ENCODE data around the gene DGKQ.

DGKQ gene

GRCh38 chr4:965048-965765 lies 8.2 kb downstream of the DGKQ start:
- TF ChIP-seq GLIS3 (CRISPR knock-in tag; IDR thresholded peaks at IDR 0.05) (no peak), CREB5 (CRISPR knock-in tag; IDR thresholded peaks at IDR 0.05; ENCODE audit: low read depth) (no peak), POU6F1 (CRISPR knock-in tag; IDR thresholded peaks at IDR 0.05; ENCODE audit: borderline replicate concordance, low read depth) (no peak), CSDC2 (CRISPR knock-in tag; IDR thresholded peaks at IDR 0.05) (no peak), ARNTL (CRISPR knock-in tag; IDR thresholded peaks at IDR 0.05; ENCODE audit: borderline replicate concordance, low read depth) (no peak), CSRNP3 (CRISPR knock-in tag; IDR thresholded peaks at IDR 0.05) (no peak), ISL1 (CRISPR knock-in tag; IDR thresholded peaks at IDR 0.05) (no peak), OSR1 (CRISPR knock-in tag; IDR thresholded peaks at IDR 0.05) (no peak), TSHZ2 (CRISPR knock-in tag; IDR thresholded peaks at IDR 0.05) (no peak), ESRRG (CRISPR knock-in tag; IDR thresholded peaks at IDR 0.05) (no peak), PPARA (CRISPR knock-in tag; IDR thresholded peaks at IDR 0.05; ENCODE audit: borderline replicate concordance) (no peak), ZNF565 (CRISPR knock-in tag; conservative IDR thresholded peaks at IDR 0.05; ENCODE audit: low read depth) (no peak), ZFP30 (CRISPR knock-in tag; IDR thresholded peaks at IDR 0.05) (no peak), BACH2 (CRISPR knock-in tag; IDR thresholded peaks at IDR 0.05; ENCODE audit: borderline replicate concordance) (no peak), ZFP3 (CRISPR knock-in tag; IDR thresholded peaks at IDR 0.05) (no peak), TCF4 (CRISPR knock-in tag; IDR thresholded peaks at IDR 0.05; ENCODE audit: borderline replicate concordance) (no peak), ZNF70 (CRISPR knock-in tag; IDR thresholded peaks at IDR 0.05) (no peak), ZC3H10 (CRISPR knock-in tag; IDR thresholded peaks at IDR 0.05) (no peak)
- no peak for ATAC-seq

- TF ChIP-seq OSR1 (CRISPR knock-in tag; IDR thresholded peaks at IDR 0.05) = no peak
- no peak for TF ChIP-seq ZFP3 (CRISPR knock-in tag; IDR thresholded peaks at IDR 0.05)
- no peak for TF ChIP-seq ZNF8 (CRISPR knock-in tag; IDR thresholded peaks at IDR 0.05)
- no peak for TF ChIP-seq RARB (CRISPR knock-in tag; IDR thresholded peaks at IDR 0.05)
- no peak for TF ChIP-seq GLIS3 (CRISPR knock-in tag; IDR thresholded peaks at IDR 0.05)
- no peak for TF ChIP-seq POU6F1 (CRISPR knock-in tag; IDR thresholded peaks at IDR 0.05; ENCODE audit: borderline replicate concordance, low read depth)
- TF ChIP-seq ZNF70 (CRISPR knock-in tag; IDR thresholded peaks at IDR 0.05) = no peak
- no peak for TF ChIP-seq CSDC2 (CRISPR knock-in tag; IDR thresholded peaks at IDR 0.05)
- TF ChIP-seq ARNTL (CRISPR knock-in tag; IDR thresholded peaks at IDR 0.05; ENCODE audit: borderline replicate concordance, low read depth) = no peak
- TF ChIP-seq CSRNP3 (CRISPR knock-in tag; IDR thresholded peaks at IDR 0.05) = no peak
- ATAC-seq = no peak
These were observed 8.9 kb downstream of the DGKQ start for GRCh38 chr4:964346-965025.
